ENCODE data around the gene BBOX1. TPM values are rescaled to one million over a fixed set of nuclear protein-coding genes. Genes with fewer than 3 reads are reported as not detected.

The BBOX1 gene
- total RNA-seq, 1 donor: not detected

GRCh38 chr11:27025957-27026733 is 14.5 kb upstream of the BBOX1 start:
- TF ChIP-seq CTCF (IDR thresholded peaks at IDR 0.05; ENCODE audit: insufficient read depth, low read depth, low read length): no peak
- no peak overlapping the region for H3K4me3 ChIP-seq (ENCODE audit: low read depth, low read length)
- no peak for DNase-seq (ENCODE audit: low read depth)

GRCh38 chr11:27028561-27028965 is 12.1 kb upstream of the BBOX1 start:
- no peak overlapping the region for H3K4me3 ChIP-seq (ENCODE audit: low read depth, low read length)
- peak; percentile 10 for DNase-seq (ENCODE audit: low read depth)
- TF ChIP-seq CTCF (IDR thresholded peaks at IDR 0.05; ENCODE audit: insufficient read depth, low read depth, low read length): no peak

- no peak overlapping the region for H3K4me3 ChIP-seq (ENCODE audit: low read depth, low read length)
- no peak for DNase-seq (ENCODE audit: low read depth)
- TF ChIP-seq CTCF (IDR thresholded peaks at IDR 0.05; ENCODE audit: insufficient read depth, low read depth, low read length): no peak
Observed at GRCh38 chr11:27029966-27030365, 10.6 kb upstream of the BBOX1 start.

GRCh38 chr11:27031754-27032153 is 8.9 kb upstream of the BBOX1 start:
- H3K4me3 ChIP-seq (ENCODE audit: low read depth, low read length): no peak overlapping the region
- DNase-seq (ENCODE audit: low read depth): no peak
- no peak for TF ChIP-seq CTCF (IDR thresholded peaks at IDR 0.05; ENCODE audit: insufficient read depth, low read depth, low read length)

GRCh38 chr11:27039873-27040272 is 742 bp upstream of the BBOX1 start:
- TF ChIP-seq CTCF (IDR thresholded peaks at IDR 0.05; ENCODE audit: insufficient read depth, low read depth, low read length): no peak
- DNase-seq (ENCODE audit: low read depth): no peak
- no peak overlapping the region for H3K4me3 ChIP-seq (ENCODE audit: low read depth, low read length)

- peak; percentile 29 for DNase-seq (ENCODE audit: low read depth)
- TF ChIP-seq CTCF (IDR thresholded peaks at IDR 0.05; ENCODE audit: insufficient read depth, low read depth, low read length): no peak
Observed at GRCh38 chr11:27041141-27041899, 705 bp downstream of the BBOX1 start.

More at GRCh38 chr11:27041141-27041899, 705 bp downstream of the BBOX1 start:
- H3K4me3 ChIP-seq (ENCODE audit: low read depth, low read length): no peak overlapping the region

Data from fibroblast of villous mesenchyme (primary cell).